ENCODE data around the gene MYL6. TPM values are rescaled to one million over a fixed set of nuclear protein-coding genes. Genes with fewer than 3 reads are reported as not detected.

Gene MYL6
- total and polyA plus RNA-seq, 9 of the 15 experiments (the other 6 are each of a cell fraction or from before 2014, with no cell fraction given), result 557 to 1,664 (median 958) TPM

DNA sequence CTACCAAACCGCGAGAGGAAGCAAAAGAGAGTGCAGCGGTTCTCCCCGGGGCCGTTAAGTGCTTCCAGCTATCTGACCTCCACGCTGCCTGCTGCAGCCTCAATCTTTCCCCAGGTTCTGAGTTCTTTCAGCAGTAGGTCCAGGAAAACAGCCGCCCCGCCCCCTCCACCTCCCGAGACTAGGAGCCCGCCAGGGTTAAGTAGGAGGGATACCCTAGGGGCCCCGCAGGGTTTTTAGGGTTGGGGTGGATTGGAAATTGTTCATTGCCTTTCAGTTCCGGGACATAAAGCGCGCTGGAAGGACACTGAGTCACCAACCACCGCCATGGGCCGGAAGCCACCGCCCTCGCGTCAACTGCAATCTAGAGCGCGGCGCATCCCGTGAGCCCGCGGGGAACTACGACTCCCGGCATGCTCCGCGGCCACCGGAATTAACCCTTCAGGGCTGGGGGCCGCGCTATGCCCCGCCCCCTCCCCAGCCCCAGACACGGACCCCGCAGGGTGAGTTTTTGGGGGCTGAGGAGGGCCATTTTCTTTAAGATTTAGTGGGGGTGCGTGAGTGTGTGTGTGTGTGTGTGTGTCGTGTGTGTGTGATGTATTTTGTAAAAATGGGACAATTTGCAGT lies 5.9 kb upstream of the MYL6 start, which contains the start of gene MYL6B (continued):
- TF ChIP-seq, protein P1, sequence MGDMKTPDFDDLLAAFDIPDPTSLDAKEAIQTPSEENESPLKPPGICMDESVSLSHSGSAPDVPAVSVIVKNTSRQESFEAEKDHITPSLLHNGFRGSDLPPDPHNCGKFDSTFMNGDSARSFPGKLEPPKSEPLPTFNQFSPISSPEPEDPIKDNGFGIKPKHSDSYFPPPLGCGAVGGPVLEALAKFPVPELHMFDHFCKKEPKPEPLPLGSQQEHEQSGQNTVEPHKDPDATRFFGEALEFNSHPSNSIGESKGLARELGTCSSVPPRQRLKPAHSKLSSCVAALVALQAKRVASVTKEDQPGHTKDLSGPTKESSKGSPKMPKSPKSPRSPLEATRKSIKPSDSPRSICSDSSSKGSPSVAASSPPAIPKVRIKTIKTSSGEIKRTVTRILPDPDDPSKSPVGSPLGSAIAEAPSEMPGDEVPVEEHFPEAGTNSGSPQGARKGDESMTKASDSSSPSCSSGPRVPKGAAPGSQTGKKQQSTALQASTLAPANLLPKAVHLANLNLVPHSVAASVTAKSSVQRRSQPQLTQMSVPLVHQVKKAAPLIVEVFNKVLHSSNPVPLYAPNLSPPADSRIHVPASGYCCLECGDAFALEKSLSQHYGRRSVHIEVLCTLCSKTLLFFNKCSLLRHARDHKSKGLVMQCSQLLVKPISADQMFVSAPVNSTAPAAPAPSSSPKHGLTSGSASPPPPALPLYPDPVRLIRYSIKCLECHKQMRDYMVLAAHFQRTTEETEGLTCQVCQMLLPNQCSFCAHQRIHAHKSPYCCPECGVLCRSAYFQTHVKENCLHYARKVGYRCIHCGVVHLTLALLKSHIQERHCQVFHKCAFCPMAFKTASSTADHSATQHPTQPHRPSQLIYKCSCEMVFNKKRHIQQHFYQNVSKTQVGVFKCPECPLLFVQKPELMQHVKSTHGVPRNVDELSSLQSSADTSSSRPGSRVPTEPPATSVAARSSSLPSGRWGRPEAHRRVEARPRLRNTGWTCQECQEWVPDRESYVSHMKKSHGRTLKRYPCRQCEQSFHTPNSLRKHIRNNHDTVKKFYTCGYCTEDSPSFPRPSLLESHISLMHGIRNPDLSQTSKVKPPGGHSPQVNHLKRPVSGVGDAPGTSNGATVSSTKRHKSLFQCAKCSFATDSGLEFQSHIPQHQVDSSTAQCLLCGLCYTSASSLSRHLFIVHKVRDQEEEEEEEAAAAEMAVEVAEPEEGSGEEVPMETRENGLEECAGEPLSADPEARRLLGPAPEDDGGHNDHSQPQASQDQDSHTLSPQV (IDR thresholded peaks at IDR 0.05), result no peak; the same call in 1 of the 2 replicates
- TF ChIP-seq RBM14 (IDR thresholded peaks at IDR 0.05; ENCODE audit: borderline replicate concordance, insufficient read depth, low read depth, low read length) (no peak), ZNF311 (CRISPR knock-in tag; IDR thresholded peaks at IDR 0.05) (no peak), NFXL1 (CRISPR knock-in tag; IDR thresholded peaks at IDR 0.05) (no peak), ELF2 (CRISPR knock-in tag; IDR thresholded peaks at IDR 0.05) (no peak), ESRRB (CRISPR knock-in tag; IDR thresholded peaks at IDR 0.05; ENCODE audit: borderline replicate concordance) (no peak), WHSC1 (IDR thresholded peaks at IDR 0.05; ENCODE audit: low read length) (no peak), ARID4B (CRISPR knock-in tag; IDR thresholded peaks at IDR 0.05) (no peak), CHCHD3 (CRISPR knock-in tag; IDR thresholded peaks at IDR 0.05) (no peak)
- TF ChIP-seq, protein P2, sequence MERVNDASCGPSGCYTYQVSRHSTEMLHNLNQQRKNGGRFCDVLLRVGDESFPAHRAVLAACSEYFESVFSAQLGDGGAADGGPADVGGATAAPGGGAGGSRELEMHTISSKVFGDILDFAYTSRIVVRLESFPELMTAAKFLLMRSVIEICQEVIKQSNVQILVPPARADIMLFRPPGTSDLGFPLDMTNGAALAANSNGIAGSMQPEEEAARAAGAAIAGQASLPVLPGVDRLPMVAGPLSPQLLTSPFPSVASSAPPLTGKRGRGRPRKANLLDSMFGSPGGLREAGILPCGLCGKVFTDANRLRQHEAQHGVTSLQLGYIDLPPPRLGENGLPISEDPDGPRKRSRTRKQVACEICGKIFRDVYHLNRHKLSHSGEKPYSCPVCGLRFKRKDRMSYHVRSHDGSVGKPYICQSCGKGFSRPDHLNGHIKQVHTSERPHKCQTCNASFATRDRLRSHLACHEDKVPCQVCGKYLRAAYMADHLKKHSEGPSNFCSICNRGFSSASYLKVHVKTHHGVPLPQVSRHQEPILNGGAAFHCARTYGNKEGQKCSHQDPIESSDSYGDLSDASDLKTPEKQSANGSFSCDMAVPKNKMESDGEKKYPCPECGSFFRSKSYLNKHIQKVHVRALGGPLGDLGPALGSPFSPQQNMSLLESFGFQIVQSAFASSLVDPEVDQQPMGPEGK (CRISPR knock-in tag; IDR thresholded peaks at IDR 0.05; ENCODE audit: borderline replicate concordance), result no peak
- TF ChIP-seq, protein P3, sequence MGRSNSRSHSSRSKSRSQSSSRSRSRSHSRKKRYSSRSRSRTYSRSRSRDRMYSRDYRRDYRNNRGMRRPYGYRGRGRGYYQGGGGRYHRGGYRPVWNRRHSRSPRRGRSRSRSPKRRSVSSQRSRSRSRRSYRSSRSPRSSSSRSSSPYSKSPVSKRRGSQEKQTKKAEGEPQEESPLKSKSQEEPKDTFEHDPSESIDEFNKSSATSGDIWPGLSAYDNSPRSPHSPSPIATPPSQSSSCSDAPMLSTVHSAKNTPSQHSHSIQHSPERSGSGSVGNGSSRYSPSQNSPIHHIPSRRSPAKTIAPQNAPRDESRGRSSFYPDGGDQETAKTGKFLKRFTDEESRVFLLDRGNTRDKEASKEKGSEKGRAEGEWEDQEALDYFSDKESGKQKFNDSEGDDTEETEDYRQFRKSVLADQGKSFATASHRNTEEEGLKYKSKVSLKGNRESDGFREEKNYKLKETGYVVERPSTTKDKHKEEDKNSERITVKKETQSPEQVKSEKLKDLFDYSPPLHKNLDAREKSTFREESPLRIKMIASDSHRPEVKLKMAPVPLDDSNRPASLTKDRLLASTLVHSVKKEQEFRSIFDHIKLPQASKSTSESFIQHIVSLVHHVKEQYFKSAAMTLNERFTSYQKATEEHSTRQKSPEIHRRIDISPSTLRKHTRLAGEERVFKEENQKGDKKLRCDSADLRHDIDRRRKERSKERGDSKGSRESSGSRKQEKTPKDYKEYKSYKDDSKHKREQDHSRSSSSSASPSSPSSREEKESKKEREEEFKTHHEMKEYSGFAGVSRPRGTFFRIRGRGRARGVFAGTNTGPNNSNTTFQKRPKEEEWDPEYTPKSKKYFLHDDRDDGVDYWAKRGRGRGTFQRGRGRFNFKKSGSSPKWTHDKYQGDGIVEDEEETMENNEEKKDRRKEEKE (IDR thresholded peaks at IDR 0.05; ENCODE audit: borderline replicate concordance in 1 of 2, control insufficient read depth in 1 of 2, low read depth in 2 of 2, low read length in 1 of 2), result no peak

All from K562 (cell line).